Activated CD8-positive, alpha-beta memory T cell treated with anti-CD3 and anti-CD28 coated beads for 1 hour (primary cell): ENCODE results near the gene TMEM42.
"Not testable (repeated sequence)": the region's sequence is repeated elsewhere in the genome, so short reads cannot be mapped to it uniquely, and the experiment has no call there.

Experiments used
- DNase-seq, 2 donors: peaks; one replicate each; pipeline ENCODE4 v3.0.0-alpha.2; 2020; ENCODE audit warnings: low read depth in 1 of 2; ENCODE audit errors: extremely low read depth in 1 of 2

The TMEM42 gene

GRCh38 chr3:44861412-44862225 lies at the start of gene TMEM42:
Gene TMEM42 (plus strand): TSS chr3:44861912. CDS start chr3:44861925, 13 bp downstream.
- peak; percentile 62 to 84 for DNase-seq

GRCh38 chr3:44814751-44815150 lies 47.0 kb upstream of the TMEM42 start:
- no peak for DNase-seq

GRCh38 chr3:44816334-44816733 lies 45.4 kb upstream of the TMEM42 start:
- not testable (repeated sequence) for DNase-seq

GRCh38 chr3:44821206-44821605 lies 40.5 kb upstream of the TMEM42 start:
- DNase-seq = not testable (repeated sequence)

- DNase-seq = no peak
These were observed 36.3 kb upstream of the TMEM42 start for GRCh38 chr3:44825264-44825925.

GRCh38 chr3:44827196-44827595 lies 34.5 kb upstream of the TMEM42 start:
- DNase-seq = no peak

GRCh38 chr3:44831232-44831631 lies 30.5 kb upstream of the TMEM42 start:
- no peak for DNase-seq

- no peak for DNase-seq
These were observed 29.7 kb upstream of the TMEM42 start for GRCh38 chr3:44832032-44832431.

GRCh38 chr3:44832965-44833364 lies 28.7 kb upstream of the TMEM42 start:
- no peak for DNase-seq

- DNase-seq = no peak
These were observed 28.3 kb upstream of the TMEM42 start for GRCh38 chr3:44833394-44833793.

- no peak for DNase-seq
These were observed 26.0 kb upstream of the TMEM42 start for GRCh38 chr3:44835684-44836083.

- DNase-seq = no peak
These were observed 19.3 kb upstream of the TMEM42 start for GRCh38 chr3:44842376-44842775.

- no peak for DNase-seq
These were observed 15.9 kb upstream of the TMEM42 start for GRCh38 chr3:44845528-44846520.

- no peak for DNase-seq
These were observed 13.1 kb upstream of the TMEM42 start for GRCh38 chr3:44848634-44849033.

GRCh38 chr3:44856663-44857062 lies 5.0 kb upstream of the TMEM42 start:
- DNase-seq = not testable (repeated sequence)

- no peak for DNase-seq
These were observed 1.6 kb upstream of the TMEM42 start for GRCh38 chr3:44860117-44860516.

GRCh38 chr3:44862226-44862637 lies 520 bp downstream of the TMEM42 start:
- DNase-seq = no peak

- DNase-seq = no peak
These were observed 3.7 kb downstream of the TMEM42 start for GRCh38 chr3:44865272-44866035.

- DNase-seq = no peak
These were observed 5.9 kb downstream of the TMEM42 start for GRCh38 chr3:44867421-44868111.
